ENCODE results near the gene PIK3R6.
A peak's percentile ranks its signal among the peaks of the same experiment; 100 is the strongest.
"Not testable (repeated sequence)": the region's sequence is repeated elsewhere in the genome, so short reads cannot be mapped to it uniquely, and the experiment has no call there.

The PIK3R6 gene

DNA sequence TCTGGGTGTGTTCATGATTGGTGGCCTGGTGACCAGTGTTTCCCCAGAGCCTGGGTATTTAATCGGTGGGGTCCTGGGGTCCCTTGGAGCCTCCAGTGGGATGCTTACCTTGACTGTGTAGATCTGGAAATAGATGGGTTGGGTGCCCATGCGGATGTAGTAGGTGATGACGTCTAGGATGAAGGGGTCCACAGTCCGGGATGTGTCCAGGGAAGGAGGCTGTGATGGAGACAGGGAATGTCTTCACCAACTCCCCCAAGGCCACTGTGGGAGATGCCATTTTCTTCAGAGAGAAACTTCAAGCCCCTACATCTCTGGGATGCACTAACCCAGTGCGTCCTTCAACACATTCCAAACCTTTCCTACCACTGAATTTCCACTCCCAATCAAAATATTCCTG is 44.2 kb downstream of the PIK3R6 start:
- no peak for DNase-seq

DNA sequence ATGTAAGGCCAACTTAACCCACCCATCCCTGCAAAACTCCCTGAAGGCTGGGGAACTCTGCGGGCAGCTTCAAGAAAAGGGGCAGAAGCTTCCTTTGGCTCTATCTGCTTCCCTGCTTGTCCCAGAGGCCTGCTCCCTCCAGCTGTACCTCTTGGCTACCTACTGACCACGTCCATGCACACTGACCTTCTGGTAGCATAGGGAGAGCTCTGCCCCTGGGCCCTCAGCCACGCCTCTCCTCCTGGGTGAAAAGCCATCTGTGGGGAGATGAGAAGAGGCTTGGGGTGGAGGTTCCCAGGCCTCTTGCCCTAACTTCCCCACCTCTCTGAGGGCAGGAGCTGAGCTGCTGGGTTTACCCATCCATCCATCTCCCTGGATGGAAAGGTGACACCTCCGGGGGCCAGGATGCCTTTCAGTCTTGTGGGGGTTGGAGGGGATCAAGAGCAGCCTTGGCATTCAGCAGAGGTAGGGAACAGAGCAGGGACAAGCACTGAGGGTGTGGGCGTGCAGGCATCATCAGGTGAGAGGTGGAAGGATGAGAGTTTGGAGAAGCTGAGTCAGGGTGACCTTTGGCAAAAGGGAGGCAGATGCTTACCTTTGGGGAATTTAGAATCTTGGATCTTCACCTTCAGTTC is 45.0 kb downstream of the PIK3R6 start:
- DNase-seq: no peak

DNA sequence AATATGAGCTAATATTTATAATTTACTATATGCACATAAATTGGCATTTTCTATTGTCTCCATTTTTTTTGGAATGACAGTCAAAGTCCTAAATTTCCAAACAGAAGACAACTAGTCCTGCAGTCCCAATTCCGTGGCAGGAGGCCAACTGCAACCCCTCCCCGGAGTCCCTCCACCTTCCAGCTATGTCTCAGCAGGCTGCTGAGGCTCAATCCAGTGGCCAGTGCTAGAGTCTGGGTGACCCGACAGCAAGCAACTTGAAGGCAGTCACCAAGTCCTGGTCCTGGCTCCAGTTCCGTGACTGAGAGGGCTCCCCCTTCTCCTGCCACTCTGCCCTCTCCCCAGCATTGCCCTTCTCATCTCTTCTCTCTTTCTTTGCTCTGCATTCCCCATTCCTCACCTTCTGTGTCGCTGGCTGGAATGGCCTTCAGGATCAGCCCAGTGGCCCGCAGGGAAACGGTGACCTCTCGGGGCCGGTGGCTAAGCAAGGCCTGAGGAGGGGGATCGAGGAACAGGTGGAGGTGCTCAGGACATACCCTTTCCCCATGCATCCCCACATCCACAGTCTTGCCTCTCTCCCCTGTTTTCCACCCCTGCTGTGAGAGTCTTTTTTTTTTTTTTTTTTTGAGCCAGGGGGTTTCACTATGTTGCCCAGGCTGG is 45.9 kb downstream of the PIK3R6 start:
- no peak for DNase-seq

DNA sequence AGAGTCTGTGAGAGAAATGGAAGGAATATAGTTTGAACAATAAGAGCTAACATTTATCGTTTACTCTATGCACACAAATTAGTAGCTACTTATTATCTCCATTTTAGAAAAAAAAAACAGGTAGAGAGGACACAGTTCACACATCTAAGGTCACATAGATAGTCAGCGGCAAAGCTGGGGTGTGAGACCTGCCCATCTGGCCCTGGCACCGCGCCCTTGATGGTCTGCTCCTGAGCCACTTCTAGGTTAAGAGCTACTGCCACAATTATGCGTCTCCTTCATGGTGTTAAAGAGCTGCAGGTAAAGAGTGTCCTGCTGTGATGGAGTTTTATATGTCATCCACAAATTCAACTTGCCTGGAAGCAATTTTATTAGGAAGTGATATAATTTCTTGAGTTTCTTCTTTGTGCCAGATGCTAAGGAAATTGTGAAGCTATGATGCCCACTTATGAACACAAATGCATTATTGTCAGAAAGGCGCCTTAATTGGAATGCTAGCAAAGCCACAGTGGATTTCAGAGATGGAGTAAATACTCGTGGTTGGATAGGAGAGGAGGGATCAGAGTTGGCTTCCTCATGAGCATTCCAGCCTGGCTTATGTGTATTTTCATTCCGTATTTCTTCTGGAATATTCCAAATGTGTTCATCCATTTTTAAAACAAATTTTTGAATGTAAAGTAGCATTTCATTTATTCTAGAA is 47.0 kb downstream of the PIK3R6 start:
- no peak for DNase-seq

DNA sequence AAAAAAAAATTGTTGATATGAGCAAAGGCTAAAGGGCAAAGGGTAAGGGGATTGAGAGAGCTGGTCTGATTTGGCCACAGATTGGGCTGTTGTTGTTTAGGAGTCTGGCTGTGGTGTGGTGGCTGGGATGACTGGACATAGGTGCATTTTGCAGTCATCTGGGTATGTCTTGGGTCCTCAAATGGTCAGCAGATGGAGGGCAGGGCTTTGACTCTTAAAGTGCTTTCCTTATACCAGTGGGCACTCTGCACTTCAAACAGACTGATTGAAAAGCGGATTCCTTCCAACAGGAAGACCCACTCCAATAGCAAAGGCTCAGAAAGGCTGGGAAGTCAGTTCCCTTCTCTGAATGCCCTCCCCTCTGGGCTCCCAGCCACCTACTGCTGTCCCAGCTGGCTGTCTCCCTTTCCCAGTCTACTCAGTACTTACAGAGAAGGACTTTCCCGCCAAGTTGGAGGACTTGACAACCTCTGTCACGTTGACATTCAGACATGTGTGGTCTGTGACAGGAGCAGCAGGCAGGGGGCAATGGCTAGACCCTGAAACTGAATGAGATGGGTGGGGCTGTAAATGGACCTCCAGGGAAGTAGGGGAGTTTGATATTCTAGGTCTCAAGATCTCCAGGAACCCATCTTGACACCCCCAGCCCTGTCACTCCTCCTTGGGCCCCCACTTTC is 48.7 kb downstream of the PIK3R6 start:
- no peak for DNase-seq

DNA sequence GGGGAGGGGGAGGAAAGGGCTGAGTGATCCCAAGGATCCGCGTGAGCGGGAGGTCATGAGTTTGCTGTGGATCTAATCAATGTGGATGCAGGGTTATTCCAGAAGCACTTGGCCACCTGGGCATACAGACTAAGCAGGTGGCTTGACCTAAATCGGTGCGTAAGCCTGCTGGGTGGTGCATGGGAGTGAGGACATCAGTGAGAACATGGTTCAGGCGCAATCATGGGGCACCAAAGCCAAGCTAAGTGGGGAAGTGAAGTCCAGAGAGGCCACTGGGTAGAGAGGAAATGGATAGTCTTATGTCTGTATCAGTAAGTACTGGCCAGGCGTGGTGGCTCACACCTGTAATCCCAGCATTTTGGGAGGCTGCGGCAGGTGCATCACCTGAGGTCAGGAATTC is 49.4 kb downstream of the PIK3R6 start:
- DNase-seq: no peak

DNA sequence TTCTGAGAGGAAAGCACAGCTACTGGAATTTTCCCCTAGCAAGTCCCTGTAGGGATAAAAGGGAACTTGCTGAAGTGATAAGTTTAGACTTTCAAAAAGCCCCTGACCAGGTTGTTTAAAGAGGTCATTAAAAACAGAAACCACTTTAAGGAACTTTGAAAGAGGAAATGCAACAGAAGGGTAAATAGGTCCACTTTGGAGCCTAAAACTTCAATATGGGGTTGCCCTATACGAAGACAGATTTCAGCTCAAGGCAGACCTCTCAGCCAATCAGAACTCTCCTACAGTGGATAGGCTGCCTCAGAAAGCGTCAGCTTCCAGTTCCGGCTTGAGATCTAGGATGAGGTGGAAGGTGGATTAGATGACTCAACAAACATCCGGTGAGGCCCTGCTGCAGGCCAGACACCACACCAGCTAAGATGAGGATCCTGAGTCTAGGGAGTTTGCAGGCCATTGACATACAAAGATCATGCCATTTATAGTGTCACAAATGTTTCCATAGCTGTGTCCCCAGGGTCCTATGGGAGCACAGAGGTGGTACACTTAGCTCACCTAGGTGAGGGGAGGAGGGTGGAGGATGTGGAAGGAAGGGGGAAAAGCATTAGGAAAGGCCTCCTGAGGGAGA is 60.4 kb downstream of the PIK3R6 start:
- peak in 1 of 2 donors; percentile 1 for DNase-seq

DNA sequence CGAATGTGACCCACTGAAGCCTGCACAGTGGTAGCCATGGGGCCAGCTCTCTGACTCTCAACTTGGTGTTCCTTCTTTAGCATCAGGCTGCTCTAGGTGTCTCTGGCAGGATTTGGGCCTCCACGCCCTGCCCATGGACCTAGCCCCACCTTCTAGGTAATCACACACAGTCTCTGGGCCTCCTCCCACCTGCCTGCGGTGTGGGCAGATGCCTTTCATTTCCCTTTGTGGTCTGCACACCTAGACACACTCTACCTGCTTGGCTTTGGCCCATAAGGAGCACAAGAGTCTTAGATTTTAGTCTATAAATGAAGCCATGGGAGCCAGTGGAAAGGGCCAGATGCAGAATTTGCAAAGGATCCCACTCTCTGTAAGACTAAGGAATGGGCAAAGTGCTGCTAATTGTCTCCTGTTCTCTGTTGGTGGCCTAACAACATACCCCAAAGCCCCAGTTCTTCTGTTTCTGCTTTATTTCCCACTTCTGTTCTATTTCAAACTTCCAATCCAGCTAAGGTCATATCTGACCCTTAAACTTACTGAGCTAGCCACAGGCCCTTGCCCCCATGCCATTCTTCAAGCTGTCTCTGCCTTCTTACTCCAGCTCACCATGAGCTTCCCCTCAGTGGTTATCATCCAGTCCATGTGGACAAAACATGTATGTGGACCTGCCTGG is 61.1 kb downstream of the PIK3R6 start:
- DNase-seq: peak in 1 of 2 donors; percentile 6

DNA sequence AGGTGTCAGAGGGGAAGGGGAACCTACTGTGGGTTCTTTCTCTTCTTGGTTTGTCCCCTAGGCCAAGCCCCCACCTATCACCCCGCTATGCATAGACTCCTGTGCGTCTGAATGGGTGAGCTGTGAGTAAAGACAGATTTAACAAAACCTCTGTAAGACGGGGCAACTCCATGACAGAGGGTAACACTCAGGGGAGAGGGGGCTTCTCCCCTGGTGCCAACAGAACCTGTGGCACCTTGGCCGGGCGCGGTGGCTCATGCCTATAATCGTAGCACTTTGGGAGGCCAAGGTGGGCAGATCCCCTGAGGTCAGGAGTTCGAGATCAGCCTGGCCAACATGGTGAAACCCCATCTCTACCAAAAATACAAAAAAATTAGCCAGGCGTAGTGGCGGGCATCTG is 62.1 kb downstream of the PIK3R6 start:
- not testable (repeated sequence) for DNase-seq

DNA sequence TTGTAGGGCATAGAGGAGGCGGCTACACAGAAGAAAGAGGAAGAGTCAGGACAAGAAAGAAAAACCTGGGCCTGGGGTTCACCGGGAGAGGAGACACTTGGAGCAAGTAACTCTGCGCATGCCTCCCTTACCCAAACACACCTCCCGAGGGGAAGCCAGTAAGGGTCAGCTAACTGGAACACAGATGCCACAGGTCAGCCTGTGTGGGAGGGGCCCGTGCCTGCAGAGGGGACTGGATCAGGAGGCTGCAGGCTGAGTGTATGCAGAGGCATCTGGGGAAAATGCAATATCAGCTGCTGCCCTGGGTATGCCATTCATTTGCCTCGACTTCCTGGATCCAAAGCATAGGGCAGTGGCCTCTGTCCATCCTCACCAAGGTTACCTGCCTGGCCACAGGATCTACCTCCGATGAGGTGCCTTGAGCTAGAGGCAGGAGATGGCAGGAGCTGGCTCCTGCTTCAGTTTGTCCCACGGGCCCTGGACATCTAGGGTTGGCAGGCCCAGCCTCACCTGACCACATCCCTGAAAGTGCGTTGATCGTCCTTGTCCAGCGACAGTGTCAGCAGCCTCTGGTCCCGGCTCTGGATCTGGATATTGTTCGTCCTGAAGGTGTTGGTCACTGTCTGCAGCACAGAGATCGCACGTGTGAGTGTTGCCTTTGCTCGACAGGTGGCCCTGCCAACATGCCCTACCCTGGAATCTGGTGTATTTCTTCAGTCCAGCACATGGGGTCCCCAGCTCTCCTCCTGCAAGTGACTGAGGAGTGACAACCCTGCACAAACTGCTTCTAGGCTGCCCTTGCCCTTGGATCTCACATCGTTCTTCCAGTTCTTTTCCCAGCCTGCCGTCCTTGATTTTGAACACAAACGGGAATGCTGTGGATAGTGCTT is 63.7 kb downstream of the PIK3R6 start:
- DNase-seq: no peak

DNA sequence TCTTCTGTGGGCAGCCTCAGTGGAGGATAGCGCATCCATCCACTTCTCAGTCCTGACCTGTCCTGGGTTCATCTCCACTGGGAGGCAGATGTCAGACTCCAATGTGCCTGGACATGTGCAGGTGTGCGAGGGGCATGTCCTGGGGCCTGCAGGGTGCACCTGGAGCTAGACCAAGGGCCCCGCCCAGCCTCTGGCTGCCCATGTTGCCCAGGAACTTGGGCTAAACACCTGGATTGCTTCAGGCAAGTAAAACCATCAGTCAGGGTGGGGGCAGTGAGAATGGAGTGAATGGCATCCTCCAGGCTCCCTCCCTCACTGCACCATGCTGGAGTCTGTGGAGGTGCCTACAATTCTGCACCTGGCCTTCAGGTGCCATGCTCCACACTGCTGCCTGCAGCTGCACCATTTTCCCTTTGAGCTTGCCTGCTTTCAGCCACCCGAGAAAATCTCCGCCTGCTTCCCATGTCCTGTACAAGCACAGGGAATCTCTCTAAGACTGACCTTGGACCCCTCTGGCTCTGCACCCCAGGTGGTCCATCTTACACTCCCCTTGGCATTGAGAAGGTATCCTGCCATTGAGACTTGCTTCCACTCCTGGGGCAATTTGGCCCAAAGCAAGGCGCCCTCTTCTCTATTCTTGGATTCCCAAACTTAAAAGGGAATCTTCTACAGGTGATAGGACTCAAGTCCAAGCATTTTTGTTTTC is 66.2 kb downstream of the PIK3R6 start:
- no peak for DNase-seq

DNA sequence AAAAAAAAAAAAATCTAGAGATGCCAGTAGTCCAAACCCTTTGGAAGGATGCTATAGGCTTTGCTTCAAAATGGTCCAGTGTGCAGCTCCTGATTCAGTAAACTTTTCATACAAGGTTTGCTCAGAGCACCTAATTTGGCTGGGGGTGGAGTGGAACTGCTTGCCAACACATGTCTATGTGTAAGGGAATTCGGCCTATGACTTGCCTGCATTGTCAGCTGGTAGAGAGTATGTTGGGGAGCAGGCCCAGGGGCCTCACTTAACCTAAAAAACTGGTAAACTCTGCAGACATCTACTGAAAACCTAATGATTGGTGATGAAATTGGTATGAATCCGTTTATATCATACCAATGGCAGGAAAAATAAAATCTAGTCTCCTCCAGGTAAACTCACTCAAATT is 66.8 kb downstream of the PIK3R6 start:
- no peak for DNase-seq

DNA sequence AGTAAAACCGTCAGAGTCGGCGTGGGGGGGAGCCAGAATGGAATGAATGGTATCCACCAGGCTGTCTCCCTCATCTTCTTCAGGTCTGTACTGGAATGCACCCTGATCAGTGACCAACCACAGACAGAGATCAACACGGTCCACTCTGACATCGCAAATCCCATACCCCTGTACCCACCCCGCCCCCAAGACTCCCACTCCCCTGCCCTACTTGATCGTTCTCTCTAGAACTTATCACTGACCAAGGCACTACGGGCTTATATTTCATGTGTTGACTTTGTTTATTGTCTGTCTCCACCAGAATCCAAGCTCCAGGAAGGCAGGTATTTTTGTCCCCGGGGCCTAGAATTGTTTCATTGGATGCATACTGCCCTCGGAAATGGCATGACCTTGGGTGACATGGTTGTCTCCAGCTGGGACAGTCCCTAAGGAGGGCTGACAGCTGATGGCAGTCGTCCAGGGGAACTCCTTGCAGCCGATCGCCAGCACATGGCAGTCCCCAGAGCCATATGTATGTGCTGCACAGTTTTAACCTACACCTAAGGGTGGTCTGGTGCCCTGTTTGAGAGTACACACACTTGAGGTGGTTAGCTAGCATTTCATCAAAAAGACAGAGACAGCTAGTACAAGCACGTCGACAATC is 67.8 kb downstream of the PIK3R6 start:
- DNase-seq: no peak

DNA sequence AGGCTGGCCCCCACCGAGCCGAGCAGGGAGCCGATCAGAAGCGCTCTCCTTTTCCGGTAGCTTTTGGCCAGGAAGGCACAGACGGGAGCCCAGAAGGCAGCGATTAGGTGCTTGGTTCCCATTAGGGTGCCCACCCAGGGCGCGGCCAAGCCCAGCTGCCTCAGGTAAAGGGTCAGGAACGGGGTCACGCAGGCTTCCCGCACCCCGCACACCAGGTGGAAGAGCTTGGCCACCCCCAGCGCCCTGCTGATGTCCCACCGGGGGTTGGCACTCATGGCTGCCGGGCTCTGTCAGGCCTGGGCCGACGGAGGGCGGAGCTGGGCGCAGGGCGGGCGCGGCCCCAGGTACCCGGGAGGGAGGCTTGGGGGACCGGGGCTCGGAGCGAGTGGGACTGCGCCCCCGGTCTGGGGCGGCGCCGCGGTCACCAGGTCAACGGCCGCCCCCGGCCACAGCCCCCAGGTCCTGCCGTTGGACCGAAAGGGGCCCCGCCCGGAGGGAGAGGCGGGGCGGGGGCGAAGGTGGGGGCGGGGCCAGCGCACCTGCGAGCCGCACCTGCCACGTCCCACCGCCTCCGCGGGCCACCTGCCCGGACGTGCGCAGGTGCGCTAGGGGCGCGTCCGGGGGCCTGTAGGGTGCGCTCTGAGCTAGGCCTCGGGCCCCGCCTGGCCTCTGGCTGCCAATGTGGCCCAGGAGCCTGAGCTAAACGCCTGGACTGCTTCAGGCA is 68.5 kb downstream of the PIK3R6 start, which contains the start of gene MFSD6L:
MFSD6L (minus strand) TSS at position 520 of the 724 bp plus-strand sequence; CDS start at position 275, 245 bp downstream.
- DNase-seq: no peak

DNA sequence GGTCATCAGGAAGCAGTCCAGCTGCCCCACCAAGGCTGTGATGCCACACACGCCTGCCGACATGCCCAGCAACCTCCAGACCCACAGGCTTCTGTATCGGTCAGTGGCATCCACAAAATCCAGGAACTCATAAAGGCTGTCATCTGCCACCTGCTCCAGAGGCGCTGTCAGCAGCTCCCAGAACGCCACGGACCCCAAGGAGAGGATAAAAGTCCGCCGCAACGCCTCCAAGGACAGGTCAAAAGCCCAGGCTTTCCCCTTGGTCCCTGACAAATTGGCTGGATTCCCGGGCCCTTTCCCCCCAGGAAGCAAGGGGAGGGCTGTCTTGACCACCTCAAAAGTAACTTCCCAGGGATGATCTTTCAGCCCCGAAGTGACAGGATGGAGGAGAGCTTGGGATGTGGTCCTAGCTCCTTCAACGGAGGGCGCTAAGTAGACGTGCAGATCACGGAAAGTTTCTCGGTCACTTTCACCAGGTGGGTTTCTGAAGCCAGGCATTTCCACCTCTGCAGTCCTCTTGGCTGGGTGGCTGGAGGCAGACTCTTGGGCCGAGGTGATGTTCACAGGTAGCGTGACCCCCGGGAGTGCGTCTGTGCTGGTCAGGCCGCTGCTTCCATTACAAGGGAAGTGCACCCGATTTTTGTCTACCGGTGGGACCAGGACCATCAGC is 69.2 kb downstream of the PIK3R6 start:
- no peak for DNase-seq

DNA sequence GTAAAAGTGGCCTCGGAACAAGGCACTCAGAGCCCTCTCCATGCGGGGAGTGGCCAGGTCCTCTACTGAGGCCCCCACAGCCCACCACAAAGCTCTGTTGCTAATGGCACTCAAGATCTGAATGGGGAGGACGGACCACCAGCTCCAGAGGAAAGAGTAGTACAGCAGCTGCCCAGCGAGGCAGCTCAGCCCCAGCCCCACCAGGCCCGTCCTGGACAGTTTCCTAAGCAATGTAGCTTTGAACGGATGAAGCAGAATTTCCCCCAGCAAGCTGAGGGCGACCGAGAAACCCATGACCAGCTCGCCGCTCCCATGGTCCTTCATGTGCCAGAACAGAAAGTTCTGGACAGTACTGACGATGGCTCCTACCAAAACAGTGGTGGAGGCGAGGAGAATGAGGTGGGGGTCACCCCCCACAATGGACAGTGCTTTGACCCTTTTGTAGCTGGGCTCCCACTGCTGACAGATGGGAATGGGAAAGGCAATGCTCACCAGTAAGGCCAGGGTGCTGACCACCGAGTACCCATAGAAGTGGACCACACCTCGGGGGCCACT is 69.8 kb downstream of the PIK3R6 start:
- no peak for DNase-seq

DNA sequence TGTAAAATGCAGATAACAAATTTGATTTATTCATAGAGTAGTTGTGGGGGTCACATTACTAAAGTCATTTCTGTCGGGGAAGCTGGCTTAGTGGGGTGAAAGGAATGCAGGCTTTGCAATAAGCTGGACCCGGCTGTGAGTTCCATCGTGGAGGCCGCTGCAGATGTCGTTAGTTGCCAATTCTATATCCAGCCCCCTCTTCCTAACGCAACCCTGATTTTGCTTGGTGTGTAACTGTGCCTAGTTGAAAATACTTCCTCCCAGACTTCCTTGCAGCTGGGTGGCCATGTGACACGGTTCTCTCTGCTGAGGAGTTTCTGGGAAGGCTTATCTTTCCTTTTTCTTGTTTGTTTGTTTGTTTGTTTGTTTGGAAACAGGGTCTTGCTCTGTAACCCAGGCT is 72.8 kb downstream of the PIK3R6 start:
- peak in 1 of 2 donors; percentile 4 for DNase-seq

DNA sequence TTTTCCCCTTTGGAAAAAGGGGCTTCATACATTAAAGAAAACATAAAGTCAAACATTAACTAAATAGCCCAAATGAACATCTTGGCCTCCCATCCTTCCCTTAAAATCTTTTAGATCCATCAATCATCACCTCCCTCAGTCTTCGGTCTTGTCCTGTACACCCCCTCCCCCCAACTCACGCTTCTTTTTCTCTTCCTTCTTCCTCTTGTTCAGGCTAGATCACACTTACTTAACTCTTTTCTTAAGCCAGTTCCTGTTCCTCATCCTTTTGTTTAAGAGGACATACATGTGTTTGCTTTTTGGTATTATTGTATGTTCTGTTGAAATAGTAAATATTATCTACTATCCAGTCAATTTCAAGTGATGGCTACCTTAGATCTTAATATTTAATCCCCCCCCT is 73.8 kb downstream of the PIK3R6 start:
- no peak for DNase-seq

DNA sequence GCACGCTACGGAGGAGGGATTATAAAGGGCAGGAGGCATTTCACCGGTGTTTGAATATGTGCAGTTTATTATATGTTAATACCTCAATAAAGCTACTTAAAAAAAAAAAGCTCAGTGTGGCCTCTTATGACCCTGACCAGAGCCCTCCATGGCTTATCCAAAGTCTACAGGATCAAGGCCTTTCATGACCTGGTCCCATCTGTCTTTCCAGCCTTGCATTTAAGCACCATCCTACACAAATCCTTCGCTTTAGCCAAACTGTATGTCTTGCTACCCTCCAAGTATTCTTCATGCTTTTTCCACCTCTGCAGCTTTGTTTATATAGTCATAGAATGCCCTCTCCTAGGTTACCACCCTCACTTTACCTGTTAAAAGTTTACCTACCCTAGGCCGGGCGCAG is 74.8 kb downstream of the PIK3R6 start:
- DNase-seq: no peak
